Activated B cell treated with CpG ODN at 0.5 μM for 24 hours (primary cell): ENCODE data around the gene NEGR1. TPM values are rescaled to one million over a fixed set of nuclear protein-coding genes. Genes with fewer than 3 reads are reported as not detected.

Experiments
- ATAC-seq: fragments of 200-7000 bp; cut with Tn5 transposase; one replicate; pipeline ENCODE4 v1.10.0; 2021; ENCODE audit warnings: low read depth, mild to moderate bottlenecking, moderate library complexity
- CTCF ChIA-PET: fragments of 350-600 bp; sonication (Branson Sonifier 250); formaldehyde crosslinking; loops from one replicate; lab custom pipeline; 2021; ENCODE audit warnings: antibody characterized with exemption; lab: Charles Lee
- POLR2A ChIA-PET: fragments of 350-600 bp; sonication (Branson Sonifier 250); formaldehyde crosslinking; loops from one replicate; lab custom pipeline; 2021; ENCODE audit warnings: antibody characterized with exemption; lab: Charles Lee
- DNase-seq: peaks from one replicate; pipeline ENCODE4 v3.0.0; 2022
- H3K27ac Mint-ChIP-seq: one replicate; pipeline ENCODE4 v1.8.0; 2020; ENCODE audit warnings: mixed read lengths
- H3K27me3 Mint-ChIP-seq: one replicate; pipeline ENCODE4 v1.8.0; 2021; ENCODE audit warnings: mixed read lengths
- H3K36me3 Mint-ChIP-seq: one replicate; pipeline ENCODE4 v1.8.0; 2021; ENCODE audit warnings: low read depth, mixed read lengths
- H3K4me1 Mint-ChIP-seq: one replicate; pipeline ENCODE4 v1.8.0; 2021; ENCODE audit warnings: mixed read lengths
- H3K4me3 Mint-ChIP-seq: one replicate; pipeline ENCODE4 v1.8.0; 2020; ENCODE audit warnings: mild to moderate bottlenecking, mixed read lengths
- H3K9me3 Mint-ChIP-seq: one replicate; pipeline ENCODE4 v1.8.0; 2020; ENCODE audit warnings: mixed read lengths
- intact Hi-C: fragments of 100-400 bp; cut with micrococcal nuclease; formaldehyde crosslinking; loops from one replicate; pipeline ENCODE4 v1.15.1; 2024
- total RNA-seq: library from RNA; stranded (reverse); gene quantifications from 2 replicates; pipeline ENCODE4 v1.2.3, GENCODE V29; 2022
- TF ChIP-seq, protein P1 (sequence below): fragments of 200-600 bp; IDR thresholded peaks from one replicate; pipeline ENCODE4 v1.8.0; 2022; ENCODE audit warnings: antibody characterized with exemption, mild to moderate bottlenecking

NEGR1 gene
- total RNA-seq, 1 donor from 2014 or later = not detected

DNA sequence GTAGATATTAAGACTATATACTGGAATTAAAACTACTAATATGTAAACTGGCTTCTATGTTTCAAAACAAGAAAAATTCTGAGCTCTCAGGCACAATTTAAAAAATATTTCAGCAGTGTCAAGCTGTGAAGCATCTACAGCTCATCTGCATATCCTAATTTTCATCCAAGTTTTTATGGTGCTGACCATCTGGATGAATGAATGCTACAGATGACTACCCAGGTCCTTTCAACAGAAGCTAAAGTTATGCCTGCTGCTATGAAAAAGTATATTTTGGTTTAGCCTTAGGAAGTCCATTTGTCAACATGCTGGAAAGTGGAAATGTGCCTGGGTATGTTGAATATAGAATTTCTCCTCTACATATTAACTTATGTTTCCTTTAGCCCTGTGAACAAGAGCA lies 206.9 kb downstream of the NEGR1 start:
- Mint-ChIP-seq H3K4me3 (no peak overlapping the region), H3K27me3 (no peaks in the 10 kb centered on the region), H3K9me3 (no peaks in the 10 kb centered on the region), H3K4me1 (no peaks in the 10 kb centered on the region), H3K36me3 (no peaks in the 10 kb centered on the region), H3K27ac (no peak overlapping the region)
- POLR2A ChIA-PET = no interaction called here
- no peak for DNase-seq
- TF ChIP-seq, protein P1, sequence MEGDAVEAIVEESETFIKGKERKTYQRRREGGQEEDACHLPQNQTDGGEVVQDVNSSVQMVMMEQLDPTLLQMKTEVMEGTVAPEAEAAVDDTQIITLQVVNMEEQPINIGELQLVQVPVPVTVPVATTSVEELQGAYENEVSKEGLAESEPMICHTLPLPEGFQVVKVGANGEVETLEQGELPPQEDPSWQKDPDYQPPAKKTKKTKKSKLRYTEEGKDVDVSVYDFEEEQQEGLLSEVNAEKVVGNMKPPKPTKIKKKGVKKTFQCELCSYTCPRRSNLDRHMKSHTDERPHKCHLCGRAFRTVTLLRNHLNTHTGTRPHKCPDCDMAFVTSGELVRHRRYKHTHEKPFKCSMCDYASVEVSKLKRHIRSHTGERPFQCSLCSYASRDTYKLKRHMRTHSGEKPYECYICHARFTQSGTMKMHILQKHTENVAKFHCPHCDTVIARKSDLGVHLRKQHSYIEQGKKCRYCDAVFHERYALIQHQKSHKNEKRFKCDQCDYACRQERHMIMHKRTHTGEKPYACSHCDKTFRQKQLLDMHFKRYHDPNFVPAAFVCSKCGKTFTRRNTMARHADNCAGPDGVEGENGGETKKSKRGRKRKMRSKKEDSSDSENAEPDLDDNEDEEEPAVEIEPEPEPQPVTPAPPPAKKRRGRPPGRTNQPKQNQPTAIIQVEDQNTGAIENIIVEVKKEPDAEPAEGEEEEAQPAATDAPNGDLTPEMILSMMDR = no peak
- CTCF ChIA-PET = no interaction called here
- intact Hi-C loops = no loop called here
- no peak for ATAC-seq

DNA sequence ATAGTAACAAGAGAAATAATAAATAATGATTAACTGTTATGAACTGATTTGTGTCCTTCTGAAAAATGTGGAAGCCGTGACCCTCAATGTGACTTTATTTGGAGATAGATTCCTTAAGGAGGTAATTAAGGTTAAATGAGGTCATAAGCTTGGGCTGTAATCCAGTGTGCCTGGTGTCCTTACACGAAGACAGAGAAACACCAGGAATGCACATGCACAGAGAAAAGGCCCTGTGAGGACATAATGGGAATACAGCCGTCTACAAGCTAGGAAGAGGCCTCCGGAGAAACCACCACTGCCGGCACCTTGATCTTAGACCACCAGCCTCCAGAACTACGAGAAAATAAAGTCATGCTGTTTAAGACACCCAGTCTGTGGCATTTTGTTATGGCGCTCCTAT lies 215.9 kb downstream of the NEGR1 start:
- CTCF ChIA-PET = no interaction called here
- H3K27ac Mint-ChIP-seq = no peak overlapping the region
- no peak for DNase-seq
- H3K9me3 Mint-ChIP-seq = no peaks in the 10 kb centered on the region
- intact Hi-C loops = no loop called here
- no peak overlapping the region for H3K4me3 Mint-ChIP-seq
- ATAC-seq = no peak
- TF ChIP-seq, protein P1 = no peak
- H3K36me3 Mint-ChIP-seq = no peaks in the 10 kb centered on the region
- H3K27me3 Mint-ChIP-seq = no peaks in the 10 kb centered on the region
- H3K4me1 Mint-ChIP-seq = no peaks in the 10 kb centered on the region
- POLR2A ChIA-PET = no interaction called here

DNA sequence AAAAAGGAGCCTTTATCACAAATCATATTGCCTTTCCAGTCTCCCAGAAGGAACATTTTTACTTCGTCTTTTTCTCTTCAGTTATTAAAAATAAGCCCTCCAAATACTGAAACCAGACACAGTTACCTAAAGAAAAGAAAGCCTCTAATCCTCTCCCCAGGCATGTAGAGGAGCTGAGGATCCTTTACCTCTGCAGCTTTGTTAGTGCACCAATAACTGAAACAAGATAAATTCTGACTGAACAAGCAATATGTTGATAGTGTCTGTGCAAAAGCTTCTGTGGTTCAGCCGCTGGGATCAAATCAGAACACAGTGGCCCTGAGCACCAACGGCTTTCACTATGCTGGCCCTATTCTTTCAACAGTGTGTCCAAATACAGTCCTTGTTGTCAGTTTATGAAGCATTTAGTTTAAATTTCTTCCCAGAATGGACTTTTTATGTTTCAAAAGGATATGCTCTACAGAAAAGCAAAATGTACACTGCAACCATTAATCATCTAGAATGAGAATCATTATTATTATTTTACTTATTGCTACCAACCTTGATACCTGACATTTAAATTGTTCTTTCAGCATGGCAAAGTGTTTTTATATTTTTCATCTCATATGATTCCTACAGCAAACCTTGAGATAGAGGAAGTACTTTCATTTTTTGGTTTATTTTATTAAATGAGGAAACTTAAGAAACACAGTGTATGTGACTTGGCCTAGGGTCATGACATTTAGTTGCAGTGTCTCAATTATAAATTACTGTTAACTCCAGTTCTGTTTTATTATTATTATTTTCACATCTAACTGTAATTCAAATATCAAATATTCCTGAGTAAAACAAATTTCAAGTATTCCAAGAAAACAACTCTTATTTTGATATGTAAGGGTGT lies 217.9 kb downstream of the NEGR1 start:
- Mint-ChIP-seq H3K27me3 (no peaks in the 10 kb centered on the region), H3K9me3 (no peaks in the 10 kb centered on the region), H3K4me3 (no peak overlapping the region), H3K4me1 (no peaks in the 10 kb centered on the region), H3K36me3 (no peaks in the 10 kb centered on the region), H3K27ac (no peak overlapping the region)
- DNase-seq = no peak
- ChIA-PET CTCF (no interaction called here), POLR2A (no interaction called here)
- intact Hi-C loops = no loop called here
- TF ChIP-seq, protein P1 = no peak
- no peak for ATAC-seq

DNA sequence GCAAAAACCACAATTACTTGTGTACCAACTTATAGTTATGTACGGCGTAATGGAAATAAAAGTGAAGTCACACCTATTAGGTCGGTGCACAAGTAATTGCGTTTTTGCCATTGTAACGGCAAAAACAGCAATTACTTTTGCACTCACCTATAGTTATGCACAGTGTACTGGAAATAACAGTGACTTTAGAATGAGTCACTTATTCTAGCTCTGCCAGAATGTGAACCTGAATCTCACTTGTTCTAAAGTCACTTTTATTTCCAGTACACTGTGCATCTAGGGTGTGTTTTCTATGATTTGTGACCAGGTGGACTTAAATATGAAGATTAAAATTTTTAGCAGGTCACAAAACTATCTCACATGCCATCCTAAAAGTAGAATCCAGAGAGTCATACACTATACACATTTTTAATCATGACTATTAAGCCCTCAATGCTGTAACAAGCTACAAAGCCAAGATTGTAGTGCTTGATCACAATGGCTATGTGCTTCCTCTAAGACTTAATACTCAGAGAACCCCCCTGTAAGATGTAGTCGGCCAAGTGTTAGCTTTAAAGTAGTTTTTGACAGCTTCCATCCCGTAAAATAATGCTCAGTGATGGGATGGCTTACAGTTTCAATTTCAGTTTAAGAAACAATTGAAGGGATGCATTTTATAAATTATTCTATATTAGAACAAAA lies 218.8 kb downstream of the NEGR1 start:
- intact Hi-C loops = no loop called here
- Mint-ChIP-seq H3K9me3 (no peaks in the 10 kb centered on the region), H3K4me3 (no peak overlapping the region), H3K27ac (no peak overlapping the region), H3K4me1 (no peaks in the 10 kb centered on the region), H3K27me3 (no peaks in the 10 kb centered on the region), H3K36me3 (no peaks in the 10 kb centered on the region)
- POLR2A ChIA-PET = no interaction called here
- CTCF ChIA-PET = no interaction called here
- TF ChIP-seq, protein P1 = no peak
- ATAC-seq (no peak), DNase-seq (no peak)

DNA sequence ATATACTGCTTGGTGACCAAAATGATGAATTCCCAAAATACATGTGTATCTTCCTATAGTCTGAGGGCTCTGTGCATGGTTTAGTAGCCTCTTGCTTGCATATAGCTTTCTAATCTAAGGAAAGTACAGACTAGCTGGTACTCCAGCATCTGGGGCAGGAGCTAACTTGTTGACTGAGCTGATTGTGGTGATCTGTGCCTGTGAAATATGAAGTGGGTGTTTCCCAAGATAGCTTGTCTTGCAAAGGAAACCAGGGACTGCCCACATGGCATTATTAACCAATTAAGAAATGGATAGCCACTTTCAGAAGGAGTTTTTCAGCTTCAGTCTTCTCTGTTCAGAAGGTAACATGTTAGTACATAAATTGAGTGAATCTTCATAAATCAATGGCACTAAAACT lies 219.8 kb downstream of the NEGR1 start:
- Mint-ChIP-seq H3K4me3 (no peak overlapping the region), H3K4me1 (no peaks in the 10 kb centered on the region), H3K27ac (no peak overlapping the region), H3K27me3 (no peaks in the 10 kb centered on the region), H3K36me3 (no peaks in the 10 kb centered on the region), H3K9me3 (no peaks in the 10 kb centered on the region)
- intact Hi-C loops = no loop called here
- ChIA-PET POLR2A (no interaction called here), CTCF (no interaction called here)
- TF ChIP-seq, protein P1 = no peak
- DNase-seq (no peak), ATAC-seq (no peak)
